Measurements from ENCODE around the gene ZNF296.

The ZNF296 gene

GRCh38 chr19:45095496-45096413, 19.5 kb upstream of the ZNF296 start:
- CTCF ChIA-PET = interaction anchor here (0.6 kb wide), 1 partner anchor 40 kb away, joined by 4 read pairs; no protein-coding TSS in a partner anchor
- DNase-seq (ENCODE audit: low spot score) = no peak
- peak overlapping the region; percentile 93 for H3K27ac ChIP-seq
- POLR2A ChIA-PET (ENCODE audit: low non-redundant PET) = no interaction called here
- no peak for TF ChIP-seq CTCF (conservative IDR thresholded peaks at IDR 0.05; ENCODE audit: low read depth)

GRCh38 chr19:45094707-45095106, 18.4 kb upstream of the ZNF296 start:
- peak overlapping the region; percentile 93 for H3K27ac ChIP-seq
- ChIA-PET CTCF (interaction anchor here (0.6 to 1.2 kb wide), 2 partner anchors 35 to 41 kb away, joined by 4 to 6 read pairs; no protein-coding TSS in a partner anchor), POLR2A (ENCODE audit: low non-redundant PET) (no interaction called here)
- DNase-seq (ENCODE audit: low spot score) = no peak
- TF ChIP-seq CTCF (conservative IDR thresholded peaks at IDR 0.05; ENCODE audit: low read depth) = no peak

GRCh38 chr19:45094137-45094536, 17.9 kb upstream of the ZNF296 start:
- no peak for DNase-seq (ENCODE audit: low spot score)
- H3K27ac ChIP-seq = peak overlapping the region; percentile 93
- ChIA-PET POLR2A (ENCODE audit: low non-redundant PET) (no interaction called here), CTCF (interaction anchor here (1.2 kb wide), 1 partner anchor 35 kb away, joined by 6 read pairs; no protein-coding TSS in a partner anchor)
- no peak for TF ChIP-seq CTCF (conservative IDR thresholded peaks at IDR 0.05; ENCODE audit: low read depth)

GRCh38 chr19:45092747-45093678, 16.7 kb upstream of the ZNF296 start, which contains the start of gene PPP1R37:
TSS of gene PPP1R37 (plus strand) at chr19:45093179. CDS start at chr19:45093326, 147 bp downstream.
- POLR2A ChIA-PET (ENCODE audit: low non-redundant PET) = interaction anchor here (0.7 to 1.1 kb wide), 4 partner anchors 38 to 260 kb away, joined by 3 to 4 read pairs (median 4); partner anchors contain the start of gene TRAPPC6A
- DNase-seq (ENCODE audit: low spot score) = peak; percentile 95
- no peak; the same call in 1 of the 2 replicates for TF ChIP-seq CTCF (conservative IDR thresholded peaks at IDR 0.05; ENCODE audit: low read depth)
- H3K27ac ChIP-seq = peak within 1 kb of the TSS; percentile 93
- CTCF ChIA-PET = interaction anchor here (0.6 to 0.7 kb wide), 4 partner anchors 9 to 75 kb away, joined by 3 to 4 read pairs (median 3); no protein-coding TSS in a partner anchor

GRCh38 chr19:45091031-45091923, 15.0 kb upstream of the ZNF296 start:
- CTCF ChIA-PET = no interaction called here
- POLR2A ChIA-PET (ENCODE audit: low non-redundant PET) = interaction anchor here (0.6 to 0.9 kb wide), 2 partner anchors 10 to 35 kb away, joined by 4 read pairs; no protein-coding TSS in a partner anchor
- DNase-seq (ENCODE audit: low spot score) = peak; percentile 96
- peak overlapping the region; percentile 93 for H3K27ac ChIP-seq
- TF ChIP-seq CTCF (conservative IDR thresholded peaks at IDR 0.05; ENCODE audit: low read depth) = no peak
